ENCODE measurements around the gene CDH23.

Gene CDH23

GRCh38 chr10:71774916-71775702 lies 378.4 kb downstream of the CDH23 start:
- DNase-seq (ENCODE audit: low spot score), result peak; percentile 42

DNA sequence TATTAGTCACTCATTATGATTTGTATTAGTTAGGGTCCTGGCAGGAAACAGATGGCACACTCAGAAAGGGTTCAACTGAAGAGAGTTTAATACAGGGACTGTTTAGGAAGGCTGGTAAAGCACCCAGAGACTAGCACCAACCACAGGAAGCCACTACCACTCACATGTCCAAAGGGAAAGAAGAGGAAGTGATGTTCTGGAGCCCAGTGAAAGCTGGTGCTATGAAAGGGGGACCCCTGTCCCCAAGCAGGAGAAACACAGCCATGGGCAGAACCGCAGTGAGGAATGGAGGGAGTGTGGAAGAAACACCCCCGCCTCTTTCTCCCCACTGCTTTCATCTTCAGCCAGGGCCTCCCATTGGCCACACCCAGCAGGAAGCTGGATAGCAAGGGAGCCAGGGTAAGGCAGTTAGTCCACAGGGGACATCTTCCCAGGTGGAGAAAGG lies 379.8 kb downstream of the CDH23 start:
- no peak for DNase-seq (ENCODE audit: low spot score)

DNA sequence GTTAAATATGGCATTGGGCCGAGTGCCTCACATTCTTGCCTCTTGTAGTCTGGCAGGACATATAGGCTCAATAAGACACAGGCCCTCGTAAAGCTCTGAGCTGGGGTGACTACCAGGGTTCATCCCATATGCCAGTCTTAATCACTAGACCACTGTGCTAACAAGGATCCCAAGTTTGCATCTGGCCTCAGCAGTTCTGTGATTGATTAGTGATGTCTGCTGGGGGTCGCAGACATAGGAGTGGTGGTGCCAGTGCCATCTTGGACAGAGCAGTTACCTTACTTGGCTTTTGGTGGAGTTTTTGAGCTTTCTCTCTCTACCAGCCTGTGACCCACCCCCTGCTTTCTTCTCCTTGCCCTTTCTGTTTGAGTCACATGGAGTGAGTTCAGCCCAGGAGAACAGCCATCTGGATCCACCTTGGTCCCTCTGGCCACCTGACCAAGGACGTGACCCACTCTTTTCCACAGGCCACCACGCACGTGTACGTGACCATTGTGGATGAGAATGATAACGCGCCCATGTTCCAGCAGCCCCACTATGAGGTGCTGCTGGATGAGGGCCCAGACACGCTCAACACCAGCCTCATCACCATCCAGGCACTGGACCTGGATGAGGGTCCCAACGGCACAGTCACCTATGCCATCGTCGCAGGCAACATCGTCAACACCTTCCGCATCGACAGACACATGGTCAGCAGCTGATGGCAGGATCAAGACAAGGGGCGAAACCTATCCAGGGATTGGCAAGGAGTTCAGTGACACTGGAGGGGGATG lies 380.7 kb downstream of the CDH23 start:
- DNase-seq (ENCODE audit: low spot score), result no peak

DNA sequence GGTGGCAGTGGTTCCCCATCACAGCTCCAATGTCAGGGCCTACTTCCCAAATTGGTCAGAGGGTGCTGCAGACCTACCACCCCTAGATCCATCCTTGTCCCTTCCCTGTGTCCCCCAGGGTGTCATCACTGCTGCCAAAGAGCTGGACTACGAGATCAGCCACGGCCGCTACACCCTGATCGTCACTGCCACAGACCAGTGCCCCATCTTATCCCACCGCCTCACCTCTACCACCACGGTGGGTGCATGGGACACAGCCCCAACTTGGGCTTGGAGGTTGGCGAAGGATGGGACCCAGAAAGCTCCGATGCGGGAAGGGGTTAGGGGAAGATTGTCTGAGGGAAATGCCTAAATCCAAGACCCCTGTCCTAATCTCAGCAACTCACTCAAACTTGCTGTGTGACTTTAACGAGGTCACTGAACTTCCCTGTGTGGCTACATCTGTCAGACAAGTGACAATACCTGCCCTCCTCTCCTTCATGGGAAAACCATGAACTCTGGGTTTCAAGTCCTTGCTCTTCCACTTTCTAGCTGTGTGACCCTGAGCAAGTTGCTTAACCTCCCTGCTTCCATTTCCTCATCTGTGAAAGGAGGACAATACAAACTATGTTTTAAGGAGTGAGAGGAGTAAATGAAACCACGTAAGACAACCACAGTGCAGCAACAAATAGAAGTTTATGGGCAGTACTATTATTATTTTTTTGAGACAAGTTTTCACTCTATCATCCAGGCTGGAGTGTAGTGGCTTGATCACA lies 381.5 kb downstream of the CDH23 start:
- no peak for DNase-seq (ENCODE audit: low spot score)

- DNase-seq (ENCODE audit: low spot score), result no peak
Observed at GRCh38 chr10:71779641-71780040, 382.9 kb downstream of the CDH23 start.

DNA sequence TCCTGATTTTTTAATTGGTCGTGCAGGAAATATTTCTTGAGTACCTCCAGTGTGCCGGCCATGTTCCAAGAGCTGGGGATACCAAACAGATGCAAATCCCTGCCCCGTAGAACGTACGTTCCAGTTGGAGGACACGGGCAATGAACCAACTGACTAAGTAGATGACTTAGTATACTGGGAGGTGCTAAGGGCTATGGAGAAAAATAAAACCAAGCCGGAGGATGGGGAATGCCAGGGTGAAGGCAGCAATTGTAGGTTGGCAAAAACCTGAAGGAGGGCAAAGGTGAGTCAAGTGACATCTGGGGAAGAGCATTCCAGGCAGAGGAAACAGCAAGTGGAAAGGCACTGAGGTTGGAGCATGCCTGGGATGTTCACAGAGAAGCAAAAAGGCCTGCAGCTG lies 383.4 kb downstream of the CDH23 start:
- no peak for DNase-seq (ENCODE audit: low spot score)

- no peak for DNase-seq (ENCODE audit: low spot score)
Observed at GRCh38 chr10:71780719-71781118, 384.0 kb downstream of the CDH23 start.

DNA sequence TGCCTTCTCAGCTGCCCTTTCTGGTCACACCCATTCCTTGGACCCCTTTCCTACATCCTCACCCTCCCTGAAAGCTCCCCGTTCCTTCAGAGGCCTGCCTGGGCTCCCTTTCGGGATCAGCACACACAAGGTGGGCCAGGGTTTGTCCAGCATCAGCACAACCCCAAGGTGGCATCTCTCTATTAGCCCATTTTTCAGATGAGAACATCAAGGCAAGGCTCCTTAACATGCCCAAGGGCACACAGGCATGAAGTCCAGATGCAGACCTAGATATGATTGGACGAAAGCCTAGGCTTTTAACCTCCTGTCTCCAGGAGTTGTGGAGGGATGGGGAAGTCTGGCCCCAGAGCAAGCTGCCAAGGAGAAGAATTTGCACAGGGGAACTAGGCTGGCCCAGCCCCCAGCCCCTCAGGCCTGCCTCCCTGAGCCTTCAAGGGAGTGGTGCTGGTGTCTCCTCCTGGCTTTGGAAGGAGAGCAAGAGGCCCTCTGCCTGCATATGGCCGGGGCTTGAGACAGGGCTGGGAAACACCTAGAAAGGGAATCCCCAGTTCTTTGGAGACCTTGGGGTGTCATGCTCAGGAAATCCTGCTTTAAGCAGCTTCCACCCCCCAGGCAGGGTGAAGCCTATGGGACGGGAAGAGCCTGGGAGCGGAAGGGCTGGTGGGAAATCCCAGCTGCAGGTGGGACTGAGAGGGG lies 385.6 kb downstream of the CDH23 start:
- DNase-seq (ENCODE audit: low spot score), result no peak

DNA sequence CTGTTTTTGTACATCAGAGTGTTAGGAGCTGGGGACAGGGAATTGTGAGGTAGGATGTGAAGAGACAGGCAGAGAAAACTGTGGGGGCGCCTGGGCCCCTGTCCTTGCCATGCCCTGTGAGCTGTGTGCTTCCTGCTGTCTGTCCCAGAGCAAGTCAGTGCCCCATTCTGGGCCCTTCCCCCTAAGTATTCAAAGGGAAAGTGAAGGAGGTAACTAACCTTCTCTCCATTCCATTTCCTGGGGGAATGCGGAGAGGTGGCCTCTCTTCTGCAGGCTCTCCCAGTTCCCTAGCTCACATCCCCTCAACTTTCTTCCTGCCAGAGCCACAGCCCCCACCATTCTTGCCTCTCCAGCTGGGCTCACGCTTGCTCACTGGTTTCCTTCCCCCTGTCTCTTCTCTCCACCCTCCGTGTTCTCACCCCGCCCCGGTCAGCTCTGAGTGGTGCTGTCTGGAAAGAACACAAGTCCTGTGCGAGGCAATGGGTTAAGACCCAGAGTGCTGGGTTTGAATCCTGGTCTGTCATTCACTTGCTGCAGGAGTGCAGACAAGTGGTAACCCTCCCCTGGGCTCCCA lies 386.3 kb downstream of the CDH23 start:
- DNase-seq (ENCODE audit: low spot score), result no peak

DNA sequence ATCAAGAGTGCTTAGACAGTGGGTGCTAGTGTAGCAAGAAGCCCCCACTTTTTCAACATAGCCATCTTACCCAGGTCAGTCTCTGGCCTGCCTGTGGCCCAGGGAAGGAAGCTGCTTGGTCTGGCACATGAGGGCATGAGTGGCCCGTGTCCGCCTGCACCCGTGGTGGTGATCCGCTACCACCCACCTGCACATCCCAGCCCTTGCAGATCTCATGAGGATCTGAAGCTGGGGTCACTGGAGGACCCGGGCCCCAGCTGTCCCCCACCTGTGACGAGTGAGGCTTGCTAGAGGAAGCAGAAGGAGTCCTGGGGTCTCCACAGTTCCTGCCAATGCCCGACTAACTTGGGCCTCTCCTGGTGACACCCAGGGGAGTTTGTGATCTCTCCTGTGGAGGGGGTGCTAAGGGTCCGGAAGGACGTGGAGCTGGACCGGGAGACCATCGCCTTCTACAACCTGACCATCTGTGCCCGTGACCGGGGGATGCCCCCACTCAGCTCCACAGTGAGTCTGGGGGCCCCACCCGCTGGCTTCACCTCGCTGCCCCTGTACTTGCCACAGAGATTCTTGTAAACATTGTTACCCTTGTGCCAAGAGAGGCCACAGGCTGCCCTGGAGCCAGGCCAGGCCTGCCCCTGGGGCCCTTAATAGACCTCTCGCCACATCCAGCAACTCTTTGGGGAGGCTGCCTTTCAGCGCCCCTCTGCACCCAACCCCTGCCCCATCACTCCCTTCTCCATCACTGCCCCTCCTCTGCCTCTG lies 387.4 kb downstream of the CDH23 start:
- DNase-seq (ENCODE audit: low spot score), result no peak

DNA sequence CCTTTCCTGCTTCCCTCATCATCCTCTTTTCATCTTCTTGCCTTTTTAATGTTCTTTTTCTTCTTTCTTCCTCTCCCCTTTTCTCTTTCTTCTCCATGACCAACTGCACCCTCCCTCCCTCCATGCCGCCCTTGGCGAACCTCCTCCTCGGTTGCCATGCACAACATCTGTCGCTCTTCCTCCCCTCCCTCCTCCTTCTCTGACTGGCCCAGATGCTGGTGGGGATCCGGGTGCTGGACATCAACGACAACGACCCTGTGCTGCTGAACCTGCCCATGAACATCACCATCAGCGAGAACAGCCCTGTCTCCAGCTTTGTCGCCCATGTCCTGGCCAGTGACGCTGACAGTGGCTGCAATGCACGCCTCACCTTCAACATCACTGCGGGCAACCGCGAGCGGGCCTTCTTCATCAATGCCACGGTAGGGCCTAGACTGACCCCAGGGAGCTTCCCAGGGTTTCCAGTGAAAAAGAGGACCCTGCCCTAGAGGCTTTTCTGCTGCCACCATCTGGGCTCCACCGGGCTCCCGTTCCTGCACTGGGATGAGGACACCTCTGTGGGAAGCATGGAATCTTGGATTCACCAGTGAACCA lies 388.1 kb downstream of the CDH23 start:
- DNase-seq (ENCODE audit: low spot score), result no peak

GRCh38 chr10:71788954-71789353 lies 392.2 kb downstream of the CDH23 start:
- DNase-seq (ENCODE audit: low spot score), result no peak

DNA sequence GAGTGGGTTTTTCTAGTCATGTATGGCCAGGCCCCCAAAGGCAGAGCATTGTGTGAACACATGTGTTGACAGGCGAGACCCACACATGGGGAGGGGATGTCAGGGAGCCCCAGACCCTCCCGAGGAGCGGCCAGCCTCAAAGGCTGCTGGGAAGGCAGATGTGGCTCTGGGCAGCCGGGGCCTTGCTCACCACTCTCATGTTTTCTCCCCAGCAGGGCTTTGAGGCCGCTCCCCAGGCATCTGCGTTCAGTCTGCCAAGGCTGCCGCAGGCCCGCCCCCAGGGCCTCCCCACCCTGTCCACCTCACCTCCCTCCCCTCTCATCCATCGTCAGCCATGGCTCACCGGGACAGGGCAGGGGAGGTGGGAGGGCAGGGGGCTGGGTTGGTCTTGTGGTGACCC lies 393.2 kb downstream of the CDH23 start:
- DNase-seq (ENCODE audit: low spot score), result no peak

DNA sequence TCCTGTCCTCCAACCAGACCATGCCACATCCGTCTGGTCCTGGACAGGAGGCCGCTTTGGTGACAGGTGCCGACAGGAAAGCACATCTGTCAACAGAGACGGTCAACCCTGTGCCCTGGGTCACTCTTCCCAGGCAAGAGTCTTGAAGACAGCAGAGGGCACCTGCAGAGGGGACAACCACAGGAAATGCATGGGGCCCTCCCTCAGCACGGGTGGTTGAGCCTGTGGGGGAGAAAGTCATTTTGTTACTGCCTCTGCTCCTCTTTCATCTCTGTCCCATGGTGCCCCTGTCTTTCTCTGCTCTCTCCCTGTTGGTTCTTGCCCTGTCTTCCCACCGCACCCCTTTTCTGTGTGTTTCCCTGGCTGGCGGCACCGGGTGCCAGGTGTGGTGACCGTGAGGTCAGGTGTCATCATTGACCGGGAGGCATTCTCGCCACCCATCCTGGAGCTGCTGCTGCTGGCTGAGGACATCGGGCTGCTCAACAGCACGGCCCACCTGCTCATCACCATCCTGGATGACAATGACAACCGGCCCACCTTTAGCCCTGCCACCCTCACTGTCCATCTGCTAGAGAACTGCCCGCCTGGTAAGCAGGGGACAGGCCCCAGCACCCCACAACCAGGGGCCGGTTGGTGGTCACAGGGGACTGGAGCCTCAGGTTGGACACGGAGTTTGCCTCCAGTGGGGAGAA lies 394.2 kb downstream of the CDH23 start:
- no peak for DNase-seq (ENCODE audit: low spot score)

DNA sequence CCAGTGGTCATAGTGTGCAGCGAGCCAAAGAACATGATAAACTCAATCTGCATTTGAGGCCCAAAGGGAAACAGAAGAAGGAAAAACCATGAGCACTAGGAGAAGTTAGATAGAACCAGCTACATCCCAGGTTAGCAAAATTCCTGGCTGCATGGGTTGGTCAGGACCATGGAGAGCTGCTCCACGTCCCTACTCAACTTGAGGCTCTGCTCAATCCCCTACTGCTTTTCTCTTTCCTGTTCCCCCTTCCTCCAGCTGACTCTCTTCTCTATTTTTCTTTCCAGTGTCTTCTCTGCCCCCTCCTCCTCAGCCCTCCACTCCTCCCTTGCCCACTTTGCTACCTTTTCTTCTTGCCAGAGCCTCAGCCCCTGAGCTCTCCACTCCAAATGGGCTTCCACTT lies 398.5 kb downstream of the CDH23 start:
- no peak for DNase-seq (ENCODE audit: low spot score)

- DNase-seq (ENCODE audit: low spot score), result no peak
Observed at GRCh38 chr10:71796749-71797405, 400.2 kb downstream of the CDH23 start.

DNA sequence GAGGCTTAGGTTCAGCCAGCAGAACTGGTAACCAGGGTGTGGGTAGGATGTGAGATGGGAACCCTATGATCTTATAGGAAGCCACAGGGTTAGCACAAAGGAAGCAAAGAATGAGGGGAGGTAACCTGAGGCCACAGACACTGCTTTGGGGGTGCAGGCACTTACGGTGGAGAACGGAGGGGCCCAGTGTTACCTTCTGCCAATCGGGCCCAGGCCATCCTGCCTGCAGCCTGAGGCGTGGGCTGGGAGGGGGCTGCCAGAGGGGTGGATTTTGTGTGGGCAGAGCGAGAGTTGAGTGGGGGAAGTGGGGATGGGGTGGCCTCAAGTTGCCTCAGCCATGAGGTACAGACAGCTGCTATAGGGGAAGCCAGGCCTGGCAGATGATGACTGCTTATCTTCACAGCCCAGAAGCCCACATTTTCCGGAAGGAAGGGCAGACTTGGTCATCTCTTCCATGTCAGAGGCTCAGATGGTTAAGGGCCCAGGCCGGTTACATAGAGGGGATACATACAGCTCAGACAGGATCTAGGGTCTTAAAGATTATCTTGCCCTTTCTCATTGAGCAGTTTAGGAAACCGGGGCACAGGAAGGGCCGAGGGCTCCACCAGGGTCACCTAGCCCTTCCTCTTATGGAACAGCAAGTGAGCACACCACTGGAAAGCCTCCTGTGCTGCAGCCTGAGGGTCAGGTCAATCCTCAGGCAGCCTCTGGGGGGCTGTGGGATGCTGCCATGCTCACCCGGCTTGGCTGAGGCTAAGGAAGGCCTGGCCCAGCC lies 401.0 kb downstream of the CDH23 start:
- no peak for DNase-seq (ENCODE audit: low spot score)

DNA sequence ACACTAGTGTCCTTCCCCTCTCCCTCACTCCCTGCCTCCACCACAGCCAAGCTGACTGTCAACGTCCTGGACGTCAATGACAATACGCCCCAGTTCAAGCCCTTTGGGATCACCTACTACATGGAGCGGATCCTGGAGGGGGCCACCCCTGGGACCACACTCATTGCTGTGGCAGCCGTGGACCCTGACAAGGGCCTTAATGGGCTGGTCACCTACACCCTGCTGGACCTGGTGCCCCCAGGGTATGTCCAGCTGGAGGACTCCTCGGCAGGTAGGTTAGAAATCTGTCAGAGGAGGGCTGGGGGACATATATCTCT lies 401.5 kb downstream of the CDH23 start:
- DNase-seq (ENCODE audit: low spot score), result no peak

GRCh38 chr10:71799112-71799511 lies 402.4 kb downstream of the CDH23 start:
- no peak for DNase-seq (ENCODE audit: low spot score)

Data from putamen (tissue), 1 donor.